K562 (cell line): ENCODE measurements around the gene MYCBPAP. TPM values are rescaled to one million over a fixed set of nuclear protein-coding genes. Genes with fewer than 3 reads are reported as not detected.
A peak's percentile ranks its signal among the peaks of the same experiment; 100 is the strongest.

Experiments used
- BCOR ChIP-seq: fragments of 450-650 bp; IDR thresholded peaks from 2 replicates; pipeline ENCODE4 v1.6.1; 2016
- BDP1 ChIP-seq: IDR thresholded peaks from 3 replicates; pipeline ENCODE4 v1.6.1; 2011; ENCODE audit not compliant: insufficient read length, insufficient read depth
- CBX2 ChIP-seq: fragments of 200-600 bp; sonication (generic); IDR thresholded peaks from one replicate; pipeline ENCODE4 v1.6.1; 2012; ENCODE audit warnings: mild to moderate bottlenecking, low read length, inconsistent platforms; ENCODE audit not compliant: insufficient read depth, poor library complexity, severe bottlenecking
- CHD1 ChIP-seq: fragments of 200-600 bp; sonication (generic); IDR thresholded peaks from one replicate; pipeline ENCODE4 v1.6.1; 2012; ENCODE audit warnings: mild to moderate bottlenecking, moderate library complexity, low read length, inconsistent platforms
- HNRNPH1 ChIP-seq: fragments of 200-400 bp; formaldehyde crosslinking; optimal IDR thresholded peaks from 2 replicates; pipeline ENCODE3; 2017; ENCODE audit warnings: low read depth, mild to moderate bottlenecking, low read length, moderate library complexity
- NFXL1 ChIP-seq: fragments of 450-650 bp; formaldehyde crosslinking; IDR thresholded peaks from 2 replicates; pipeline ENCODE4 v1.4.0; 2021; ENCODE audit warnings: mild to moderate bottlenecking
- NFYB ChIP-seq: IDR thresholded peaks from 2 replicates; pipeline ENCODE4 v1.6.1; 2011; ENCODE audit warnings: mild to moderate bottlenecking, moderate library complexity; ENCODE audit not compliant: insufficient read length; ENCODE audit errors: extremely low read depth
- POLR2B ChIP-seq: fragments of 450-650 bp; IDR thresholded peaks from 2 replicates; pipeline ENCODE4 v1.6.1; 2018; ENCODE audit warnings: low read depth; ENCODE audit not compliant: partially characterized antibody
- RBM17 ChIP-seq: fragments of 200-400 bp; formaldehyde crosslinking; IDR thresholded peaks from 2 replicates; pipeline ENCODE4 v1.6.1; 2017; ENCODE audit warnings: low read depth, mild to moderate bottlenecking, low read length, borderline replicate concordance
- SREBF1 ChIP-seq: fragments of 150-350 bp; IDR thresholded peaks from 2 replicates; pipeline ENCODE4 v1.6.1; 2014; ENCODE audit warnings: antibody characterized with exemption, low read depth, low read length, borderline replicate concordance
- ZBTB8A ChIP-seq: fragments of 450-650 bp; IDR thresholded peaks from 2 replicates; pipeline ENCODE4 v1.6.1; 2018; ENCODE audit warnings: mild to moderate bottlenecking, moderate library complexity; ENCODE audit not compliant: partially characterized antibody
- polyA plus RNA-seq, 8 experiments: library from polyadenylated mRNA; depleted of rRNA in 4 of 8; stranded (reverse) in 5 of 8; unstranded in 3 of 8; fragments of >200 nt; fragmentation: Nextera tagmentation in 2 of 8; fragmentation: Illumina TruSeq in 1 of 8; extraction: Ambion mirVana in 2 of 8; extraction: Trizol in 1 of 8; gene quantifications; 2 replicates each; pipeline versions ENCODE4 v1.2.1 to v1.2.3, GENCODE V29; 2011 to 2014; ENCODE audit warnings: inconsistent platforms in 1 of 8, missing spikeins in 1 of 8
- total RNA-seq, 7 experiments: library from RNA; depleted of rRNA in 6 of 7; stranded (reverse); fragments of >200 nt in 6 of 7; fragmentation: Illumina TruSeq in 2 of 7; extraction: Trizol in 2 of 7; gene quantifications; 2 replicates each; pipeline versions ENCODE4 v1.2.1 to v1.2.3, GENCODE V29; 2011 to 2021; ENCODE audit warnings: low replicate concordance in 1 of 7
- TF ChIP-seq, protein P1 (sequence below): fragments of 250-450 bp; sonication (Bioruptor Pico); IDR thresholded peaks from 2 replicates; pipeline ENCODE4 v1.8.0; 2021; ENCODE audit warnings: moderate library complexity, mild to moderate bottlenecking, inconsistent platforms
- TF ChIP-seq, protein P2 (sequence below): sonication (generic); formaldehyde crosslinking; IDR thresholded peaks from 2 replicates; pipeline ENCODE4 v1.4.0; 2020; ENCODE audit warnings: mild to moderate bottlenecking, missing genetic modification reagents
- TF ChIP-seq, protein P3 (sequence below): sonication (generic); formaldehyde crosslinking; IDR thresholded peaks from 2 replicates; pipeline ENCODE4 v1.8.0; 2022; ENCODE audit warnings: mild to moderate bottlenecking, missing genetic modification reagents, borderline replicate concordance

The MYCBPAP gene
- total and polyA plus RNA-seq, 9 of the 15 experiments (the other 6 are each of a cell fraction or from before 2014, with no cell fraction given), result not detected

DNA sequence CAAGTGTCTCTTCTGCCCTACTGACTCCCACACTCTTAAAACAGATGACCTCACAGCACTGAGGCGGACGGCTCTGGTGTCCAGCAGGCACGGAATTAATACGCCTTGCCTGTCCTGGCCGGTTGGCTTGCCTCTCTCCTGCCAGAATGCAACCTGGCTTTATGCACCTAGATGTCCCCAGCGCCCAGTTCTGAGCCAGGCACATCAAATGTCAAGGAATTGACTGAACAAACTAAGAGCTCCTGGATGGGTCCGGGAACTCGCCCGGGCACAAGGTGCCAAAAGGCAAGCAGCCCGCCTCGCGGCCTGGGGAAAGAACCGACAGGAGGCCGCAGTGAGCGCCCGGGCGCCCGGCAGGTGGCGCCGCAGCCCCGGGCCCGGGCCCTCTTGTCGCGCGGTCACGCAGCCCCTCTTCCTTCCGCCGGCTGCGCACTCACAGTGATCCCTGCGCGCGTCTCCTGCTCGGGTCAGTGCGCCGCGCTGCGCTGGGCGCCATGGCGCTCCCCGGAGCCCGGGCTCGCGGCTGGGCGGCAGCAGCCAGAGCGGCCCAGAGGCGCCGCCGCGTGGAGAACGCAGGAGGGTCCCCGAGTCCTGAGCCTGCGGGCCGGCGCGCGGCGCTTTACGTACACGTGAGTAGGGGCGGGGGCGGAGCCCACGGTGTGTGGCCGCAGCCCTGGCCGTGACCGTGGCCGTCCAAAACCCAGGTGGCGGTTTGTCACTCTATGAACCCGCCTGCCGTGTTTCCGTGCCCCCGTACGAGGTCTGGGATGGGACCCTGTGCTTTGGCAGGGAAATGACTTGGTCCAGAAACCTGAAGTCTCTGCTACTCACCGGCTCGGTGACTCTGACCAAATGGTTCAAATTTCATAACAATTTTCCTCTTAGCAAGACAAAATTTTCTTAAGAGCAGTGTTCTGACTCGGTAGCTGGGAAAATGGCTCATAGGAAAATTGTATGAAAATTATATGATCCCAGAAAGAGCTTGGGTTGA lies 29.6 kb upstream of the MYCBPAP start, which contains the start of gene RSAD1 (continued):
- TF ChIP-seq, protein P1, sequence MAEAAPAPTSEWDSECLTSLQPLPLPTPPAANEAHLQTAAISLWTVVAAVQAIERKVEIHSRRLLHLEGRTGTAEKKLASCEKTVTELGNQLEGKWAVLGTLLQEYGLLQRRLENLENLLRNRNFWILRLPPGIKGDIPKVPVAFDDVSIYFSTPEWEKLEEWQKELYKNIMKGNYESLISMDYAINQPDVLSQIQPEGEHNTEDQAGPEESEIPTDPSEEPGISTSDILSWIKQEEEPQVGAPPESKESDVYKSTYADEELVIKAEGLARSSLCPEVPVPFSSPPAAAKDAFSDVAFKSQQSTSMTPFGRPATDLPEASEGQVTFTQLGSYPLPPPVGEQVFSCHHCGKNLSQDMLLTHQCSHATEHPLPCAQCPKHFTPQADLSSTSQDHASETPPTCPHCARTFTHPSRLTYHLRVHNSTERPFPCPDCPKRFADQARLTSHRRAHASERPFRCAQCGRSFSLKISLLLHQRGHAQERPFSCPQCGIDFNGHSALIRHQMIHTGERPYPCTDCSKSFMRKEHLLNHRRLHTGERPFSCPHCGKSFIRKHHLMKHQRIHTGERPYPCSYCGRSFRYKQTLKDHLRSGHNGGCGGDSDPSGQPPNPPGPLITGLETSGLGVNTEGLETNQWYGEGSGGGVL (CRISPR knock-in tag), result no peak
- TF ChIP-seq HNRNPH1 (no peak), CHD1 (peak; percentile 78), POLR2B (no peak), ZBTB8A (no peak), NFYB (no peak), RBM17 (no peak), SREBF1 (no peak; the same call in 1 of the 2 replicates), BCOR (no peak), BDP1 (no peak), NFXL1 (no peak), CBX2 (no peak)
- TF ChIP-seq, protein P2, sequence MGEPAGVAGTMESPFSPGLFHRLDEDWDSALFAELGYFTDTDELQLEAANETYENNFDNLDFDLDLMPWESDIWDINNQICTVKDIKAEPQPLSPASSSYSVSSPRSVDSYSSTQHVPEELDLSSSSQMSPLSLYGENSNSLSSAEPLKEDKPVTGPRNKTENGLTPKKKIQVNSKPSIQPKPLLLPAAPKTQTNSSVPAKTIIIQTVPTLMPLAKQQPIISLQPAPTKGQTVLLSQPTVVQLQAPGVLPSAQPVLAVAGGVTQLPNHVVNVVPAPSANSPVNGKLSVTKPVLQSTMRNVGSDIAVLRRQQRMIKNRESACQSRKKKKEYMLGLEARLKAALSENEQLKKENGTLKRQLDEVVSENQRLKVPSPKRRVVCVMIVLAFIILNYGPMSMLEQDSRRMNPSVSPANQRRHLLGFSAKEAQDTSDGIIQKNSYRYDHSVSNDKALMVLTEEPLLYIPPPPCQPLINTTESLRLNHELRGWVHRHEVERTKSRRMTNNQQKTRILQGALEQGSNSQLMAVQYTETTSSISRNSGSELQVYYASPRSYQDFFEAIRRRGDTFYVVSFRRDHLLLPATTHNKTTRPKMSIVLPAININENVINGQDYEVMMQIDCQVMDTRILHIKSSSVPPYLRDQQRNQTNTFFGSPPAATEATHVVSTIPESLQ (CRISPR knock-in tag), result peak; percentile 59; the same call in 1 of the 2 replicates
- TF ChIP-seq, protein P3, sequence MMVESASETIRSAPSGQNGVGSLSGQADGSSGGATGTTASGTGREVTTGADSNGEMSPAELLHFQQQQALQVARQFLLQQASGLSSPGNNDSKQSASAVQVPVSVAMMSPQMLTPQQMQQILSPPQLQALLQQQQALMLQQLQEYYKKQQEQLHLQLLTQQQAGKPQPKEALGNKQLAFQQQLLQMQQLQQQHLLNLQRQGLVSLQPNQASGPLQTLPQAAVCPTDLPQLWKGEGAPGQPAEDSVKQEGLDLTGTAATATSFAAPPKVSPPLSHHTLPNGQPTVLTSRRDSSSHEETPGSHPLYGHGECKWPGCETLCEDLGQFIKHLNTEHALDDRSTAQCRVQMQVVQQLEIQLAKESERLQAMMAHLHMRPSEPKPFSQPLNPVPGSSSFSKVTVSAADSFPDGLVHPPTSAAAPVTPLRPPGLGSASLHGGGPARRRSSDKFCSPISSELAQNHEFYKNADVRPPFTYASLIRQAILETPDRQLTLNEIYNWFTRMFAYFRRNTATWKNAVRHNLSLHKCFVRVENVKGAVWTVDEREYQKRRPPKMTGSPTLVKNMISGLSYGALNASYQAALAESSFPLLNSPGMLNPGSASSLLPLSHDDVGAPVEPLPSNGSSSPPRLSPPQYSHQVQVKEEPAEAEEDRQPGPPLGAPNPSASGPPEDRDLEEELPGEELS (CRISPR knock-in tag), result peak; percentile 84; the same call in 1 of the 2 replicates
